Measurements from ENCODE around the gene MYO1B.

Gene MYO1B

DNA sequence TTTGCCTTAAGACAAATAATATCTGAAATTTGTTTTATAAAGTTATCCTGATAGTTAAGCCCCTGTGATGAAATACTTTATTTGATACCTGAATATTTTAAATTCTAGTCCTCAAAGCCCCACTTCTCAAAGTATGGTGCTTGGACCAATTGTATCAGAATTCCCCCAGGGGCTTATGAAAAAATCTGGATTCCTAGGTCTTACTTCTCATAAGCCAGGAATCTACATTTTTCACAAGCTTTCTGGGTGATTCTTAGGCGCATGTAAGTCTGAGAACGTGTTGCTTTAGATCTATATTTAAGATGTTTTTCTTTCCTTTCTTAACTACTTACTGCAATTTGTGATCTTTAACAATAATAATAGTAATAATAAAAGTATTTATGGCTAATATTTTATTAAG is 53.1 kb downstream of the MYO1B start:
- DNase-seq (ENCODE audit: low spot score), result no peak

GRCh38 chr2:191299010-191299409 is 53.8 kb downstream of the MYO1B start:
- DNase-seq (ENCODE audit: low spot score), result no peak

GRCh38 chr2:191299866-191300265 is 54.7 kb downstream of the MYO1B start:
- no peak for DNase-seq (ENCODE audit: low spot score)

DNA sequence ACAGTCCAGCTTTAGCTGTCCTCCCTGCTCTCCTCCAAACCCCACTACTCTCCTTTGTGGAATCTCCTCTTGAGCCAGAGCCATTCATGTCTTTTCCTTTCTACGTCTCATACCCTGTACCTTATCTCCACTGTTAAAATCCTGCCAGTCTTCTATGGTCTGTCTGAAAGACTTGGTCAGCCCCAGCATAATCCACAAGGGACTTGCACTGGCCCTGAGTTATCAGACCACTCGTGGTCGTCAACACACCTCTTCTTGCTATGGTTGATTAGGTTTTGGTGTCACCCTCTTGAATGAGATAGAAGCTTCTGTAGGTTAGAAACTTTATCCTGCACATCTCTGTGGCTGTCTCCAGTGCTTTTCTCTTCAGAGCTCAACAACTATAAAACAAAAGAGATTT is 56.8 kb downstream of the MYO1B start:
- DNase-seq (ENCODE audit: low spot score), result no peak

DNA sequence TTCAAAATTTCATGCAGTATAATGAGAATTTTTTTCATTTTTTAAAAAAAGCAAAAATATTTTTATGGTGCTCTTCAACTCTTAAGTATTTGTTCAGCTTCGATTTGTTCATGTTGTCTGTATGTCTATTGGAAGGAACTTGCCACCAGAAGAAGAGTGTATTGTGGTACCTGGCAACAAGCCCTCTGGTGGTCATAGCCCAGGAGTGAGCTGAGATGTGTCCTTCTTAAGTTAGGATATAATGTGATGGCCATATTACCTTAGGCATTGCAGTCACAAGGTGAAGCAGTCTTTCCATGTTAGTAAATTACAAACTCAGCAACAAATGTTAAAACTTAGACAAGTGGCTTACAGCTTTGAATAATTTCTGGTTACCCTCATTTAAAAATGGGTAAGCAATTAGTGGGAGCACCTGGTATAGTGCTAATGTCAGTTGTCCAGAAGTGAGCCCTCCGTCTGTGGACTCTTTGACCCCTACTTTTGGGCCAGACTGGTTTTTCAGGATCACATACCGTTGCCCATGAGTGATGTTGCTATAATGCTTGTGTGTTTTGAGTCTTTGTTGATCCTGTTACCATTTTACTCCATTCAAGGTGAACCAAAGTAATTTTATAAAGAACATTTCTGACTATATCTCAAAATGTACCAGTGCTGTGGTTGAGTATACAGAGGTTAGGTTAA is 57.4 kb downstream of the MYO1B start:
- DNase-seq (ENCODE audit: low spot score), result no peak

- no peak for DNase-seq (ENCODE audit: low spot score)
Observed at GRCh38 chr2:191303140-191304005, 58.2 kb downstream of the MYO1B start.

DNA sequence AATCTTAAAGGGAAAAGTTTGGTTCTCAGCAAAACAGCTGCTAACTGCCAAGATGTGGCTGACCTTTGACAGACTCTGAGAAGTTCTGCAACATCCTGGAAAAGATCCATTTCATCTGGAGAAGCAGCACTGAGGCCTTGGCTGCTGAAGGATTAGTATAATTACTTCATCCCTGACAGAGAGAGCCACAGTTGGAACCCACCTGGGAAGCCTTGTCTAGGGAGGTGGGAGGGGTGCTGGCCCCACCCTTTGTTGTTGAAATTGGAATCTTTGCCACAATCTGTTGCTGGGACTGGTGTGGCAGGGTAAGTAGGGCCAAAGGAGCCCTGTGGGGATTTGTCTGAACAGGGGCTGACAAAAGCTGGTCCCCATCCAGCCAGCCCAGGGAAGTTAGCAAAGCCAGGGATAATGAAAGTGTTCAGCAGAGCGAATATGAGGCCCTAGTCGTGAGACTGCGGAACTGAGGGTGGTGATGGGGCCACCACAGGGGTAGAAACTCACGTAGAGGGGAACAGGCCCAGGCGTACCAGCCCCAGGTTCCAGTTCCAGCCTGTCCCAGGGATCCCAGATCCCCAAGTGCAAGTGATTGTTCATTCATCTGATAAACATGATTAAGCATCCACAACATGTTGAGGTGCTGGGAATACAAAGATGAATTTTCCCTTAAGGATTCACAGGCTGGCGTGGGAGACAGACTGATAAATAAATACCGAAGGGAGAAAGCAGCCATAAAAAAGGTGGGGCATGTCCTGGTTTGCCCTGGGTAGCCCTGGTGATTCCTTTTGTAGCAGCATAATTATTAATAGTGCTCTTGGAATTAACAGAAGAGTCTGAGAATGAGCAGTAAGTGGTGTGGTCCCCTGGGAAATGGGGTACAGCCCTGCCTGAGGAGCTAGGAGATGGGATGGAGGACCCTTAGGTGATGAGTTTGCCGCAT is 60.0 kb downstream of the MYO1B start:
- peak; percentile 36 for DNase-seq (ENCODE audit: low spot score)

GRCh38 chr2:191308026-191308425 is 62.8 kb downstream of the MYO1B start:
- no peak for DNase-seq (ENCODE audit: low spot score)

GRCh38 chr2:191311156-191311555 is 66.0 kb downstream of the MYO1B start:
- no peak for DNase-seq (ENCODE audit: low spot score)

- DNase-seq (ENCODE audit: low spot score), result peak; percentile 24
Observed at GRCh38 chr2:191311627-191312026, 66.4 kb downstream of the MYO1B start.

GRCh38 chr2:191312163-191312562 is 67.0 kb downstream of the MYO1B start:
- DNase-seq (ENCODE audit: low spot score), result no peak

- no peak for DNase-seq (ENCODE audit: low spot score)
Observed at GRCh38 chr2:191312662-191313061, 67.5 kb downstream of the MYO1B start.

- no peak for DNase-seq (ENCODE audit: low spot score)
Observed at GRCh38 chr2:191314697-191315364, 69.6 kb downstream of the MYO1B start.

DNA sequence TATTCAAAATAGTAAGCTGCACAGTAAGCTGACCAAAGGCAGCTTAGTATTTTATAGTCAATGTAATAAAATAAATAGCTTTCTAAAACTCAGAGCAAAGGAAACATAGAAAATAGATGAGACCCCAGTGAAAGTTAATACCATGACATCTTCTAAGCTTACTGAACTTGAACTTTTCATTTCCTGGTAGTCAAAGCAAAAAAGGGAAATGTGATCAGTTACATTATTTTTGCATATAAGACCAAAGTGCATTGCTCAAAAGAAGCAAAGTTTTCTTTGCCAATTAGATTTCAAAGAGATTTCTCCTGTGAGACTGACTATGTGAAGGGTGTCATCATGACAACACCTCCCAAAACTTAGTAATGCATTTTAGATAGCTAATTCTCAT is 70.2 kb downstream of the MYO1B start:
- no peak for DNase-seq (ENCODE audit: low spot score)

- no peak for DNase-seq (ENCODE audit: low spot score)
Observed at GRCh38 chr2:191316246-191316994, 71.2 kb downstream of the MYO1B start.

- no peak for DNase-seq (ENCODE audit: low spot score)
Observed at GRCh38 chr2:191318037-191318728, 73.0 kb downstream of the MYO1B start.

DNA sequence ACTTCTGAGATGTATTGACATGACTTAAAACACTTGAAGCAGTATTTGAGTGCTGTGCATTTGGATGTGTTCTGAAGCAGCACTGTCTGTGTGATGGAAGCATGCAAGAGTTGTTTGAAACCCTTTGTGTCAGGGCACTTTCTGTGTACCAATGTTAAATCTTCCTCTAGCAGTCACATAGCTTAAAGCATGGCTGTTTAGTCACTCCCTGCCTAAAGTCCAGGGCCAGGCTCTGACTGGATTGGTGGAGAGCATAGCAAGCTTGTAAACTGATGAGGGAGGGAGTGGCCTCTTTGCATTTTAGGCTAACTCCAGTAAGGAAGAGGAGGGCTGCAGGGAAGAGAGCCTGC is 73.5 kb downstream of the MYO1B start:
- DNase-seq (ENCODE audit: low spot score), result peak; percentile 54

DNA sequence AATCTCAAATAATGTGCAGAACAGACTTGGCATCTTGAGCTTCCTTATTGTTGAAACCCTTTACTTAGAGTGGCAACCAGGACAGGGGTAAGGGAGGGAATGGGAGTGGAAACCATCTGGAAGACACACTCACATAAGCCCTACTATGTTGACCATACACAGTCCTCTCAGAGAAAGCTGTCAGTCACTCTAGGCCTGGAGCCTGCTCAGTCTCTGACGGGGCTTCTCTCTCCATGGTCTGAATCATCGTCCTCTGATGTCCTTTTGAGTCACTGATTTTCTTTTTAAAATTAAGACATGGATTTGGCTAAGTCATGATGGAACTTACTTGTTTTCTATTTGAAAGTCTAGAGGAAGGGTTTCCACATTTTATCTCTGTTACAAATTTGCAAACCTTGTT is 74.0 kb downstream of the MYO1B start:
- DNase-seq (ENCODE audit: low spot score), result no peak

DNA sequence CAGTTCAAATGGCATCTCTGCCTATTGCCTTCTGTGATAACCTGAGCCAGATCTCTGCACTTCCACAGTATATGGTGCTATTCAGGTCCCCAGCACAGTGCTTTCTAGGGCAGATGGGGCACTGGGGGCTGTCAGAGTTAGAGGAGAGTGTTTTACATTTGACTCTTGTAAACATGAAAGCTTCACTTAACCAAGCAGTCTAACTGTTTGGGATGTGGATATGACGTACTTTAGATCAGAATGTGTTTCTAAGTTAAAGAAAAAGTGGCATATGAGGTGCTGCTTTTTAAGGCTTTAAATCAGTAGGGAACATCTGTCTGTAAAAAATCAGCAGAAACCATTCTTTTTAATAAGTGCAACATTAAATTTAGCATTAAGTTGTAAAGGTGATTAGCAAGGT is 75.7 kb downstream of the MYO1B start:
- DNase-seq (ENCODE audit: low spot score), result no peak

DNA sequence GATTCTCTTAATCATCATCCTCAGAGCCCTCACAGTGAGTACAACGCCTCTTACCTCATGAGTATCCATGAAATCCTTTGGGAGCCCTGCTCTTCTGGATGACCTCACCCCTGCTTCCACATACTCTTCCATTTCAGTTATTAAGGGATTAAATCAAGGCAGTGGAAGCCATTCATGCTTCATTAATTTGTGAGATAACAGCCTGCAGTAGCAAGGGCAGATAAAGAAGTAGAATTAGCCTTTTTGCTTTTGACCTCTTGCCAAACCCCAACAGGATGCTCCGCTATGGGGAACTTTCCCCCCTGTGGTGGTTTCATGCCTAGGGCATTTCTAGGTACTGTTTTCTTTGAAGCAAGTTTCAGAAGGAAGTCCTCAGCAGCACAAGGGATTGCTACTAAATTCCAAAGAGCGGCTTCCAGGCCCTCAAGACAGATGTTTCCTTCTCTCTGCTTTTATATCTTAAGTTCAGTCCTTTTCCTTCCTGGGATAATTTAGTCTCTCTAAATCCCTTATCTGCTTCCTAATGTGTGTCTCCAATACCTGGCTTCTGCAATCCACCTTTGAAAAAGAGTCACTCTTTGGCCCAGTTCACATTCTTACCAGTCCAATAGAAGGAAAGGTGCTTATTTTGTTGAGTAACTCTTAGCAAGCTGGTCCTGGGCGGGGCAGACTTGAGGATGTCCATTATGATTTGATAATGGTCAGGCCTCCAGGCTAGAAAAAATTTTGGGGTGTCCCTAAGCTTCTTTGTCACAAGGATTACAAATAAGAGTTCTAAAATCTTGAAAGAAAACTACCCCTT is 76.9 kb downstream of the MYO1B start:
- DNase-seq (ENCODE audit: low spot score), result no peak
